Measurements from ENCODE around the gene KRT15.
A peak's percentile ranks its signal among the peaks of the same experiment; 100 is the strongest.

KRT15 gene

GRCh38 chr17:41518789-41519449, at the start of gene KRT15:
TSS of gene KRT15 (minus strand) at chr17:41518890. CDS start at chr17:41518827, 63 bp downstream.
- DNase-seq, result no peak

- DNase-seq, result no peak
These were observed 48.6 kb upstream of the KRT15 start for GRCh38 chr17:41567317-41567716.

- DNase-seq, result no peak
These were observed 46.6 kb upstream of the KRT15 start for GRCh38 chr17:41565338-41565737.

GRCh38 chr17:41563607-41564170, 45.0 kb upstream of the KRT15 start:
- no peak for DNase-seq

GRCh38 chr17:41561554-41561953, 42.9 kb upstream of the KRT15 start:
- DNase-seq, result no peak

GRCh38 chr17:41559548-41559947, 40.9 kb upstream of the KRT15 start:
- no peak for DNase-seq

GRCh38 chr17:41556931-41557330, 38.2 kb upstream of the KRT15 start:
- no peak for DNase-seq

- DNase-seq, result no peak
These were observed 37.6 kb upstream of the KRT15 start for GRCh38 chr17:41556306-41556705.

- DNase-seq, result no peak
These were observed 36.6 kb upstream of the KRT15 start for GRCh38 chr17:41555105-41555887.

- DNase-seq, result no peak
These were observed 35.4 kb upstream of the KRT15 start for GRCh38 chr17:41553987-41554680.

GRCh38 chr17:41553176-41553575, 34.5 kb upstream of the KRT15 start:
- no peak for DNase-seq

- DNase-seq, result no peak
These were observed 33.8 kb upstream of the KRT15 start for GRCh38 chr17:41552455-41552854.

GRCh38 chr17:41551365-41551764, 32.7 kb upstream of the KRT15 start:
- DNase-seq, result no peak

GRCh38 chr17:41549596-41550039, 30.9 kb upstream of the KRT15 start:
- DNase-seq, result no peak

GRCh38 chr17:41548844-41549595, 30.3 kb upstream of the KRT15 start:
- DNase-seq, result peak; percentile 78

GRCh38 chr17:41547921-41548843, 29.5 kb upstream of the KRT15 start:
- peak; percentile 57 for DNase-seq

- no peak for DNase-seq
These were observed 28.7 kb upstream of the KRT15 start for GRCh38 chr17:41547378-41547841.

- DNase-seq, result no peak
These were observed 28.1 kb upstream of the KRT15 start for GRCh38 chr17:41546819-41547218.

GRCh38 chr17:41545829-41546410, 27.2 kb upstream of the KRT15 start:
- DNase-seq, result no peak

- DNase-seq, result no peak
These were observed 26.2 kb upstream of the KRT15 start for GRCh38 chr17:41544935-41545334.

- DNase-seq, result no peak
These were observed 25.8 kb upstream of the KRT15 start for GRCh38 chr17:41544491-41544892.
